HG02852 (cell line): ENCODE data around the gene AKAP10.
A peak's percentile ranks its signal among the peaks of the same experiment; 100 is the strongest.
"Not testable (repeated sequence)": the region's sequence is repeated elsewhere in the genome, so short reads cannot be mapped to it uniquely, and the experiment has no call there.

ENCODE experiments used
- ATAC-seq: cut with Tn5 transposase; IDR thresholded peaks from one replicate; pipeline ENCODE4 v1.9.1; 2021; ENCODE audit warnings: mild to moderate bottlenecking, moderate library complexity; ENCODE audit not compliant: unreplicated experiment

The AKAP10 gene

GRCh38 chr17:19873346-19873745 is 104.3 kb downstream of the AKAP10 start:
- no peak for ATAC-seq

- ATAC-seq = no peak
Measured at GRCh38 chr17:19868079-19868395, 109.6 kb downstream of the AKAP10 start.

- ATAC-seq = peak; percentile 55
Measured at GRCh38 chr17:19867329-19868078, 110.1 kb downstream of the AKAP10 start, which contains the start of gene ULK2. Gene ULK2, minus strand, starts transcription at chr17:19867936. Its CDS starts 519 bp downstream, at chr17:19867417.

- ATAC-seq = peak; percentile 55
Measured at GRCh38 chr17:19867079-19867328, 110.6 kb downstream of the AKAP10 start.

- no peak for ATAC-seq
Measured at GRCh38 chr17:19865021-19865420, 112.6 kb downstream of the AKAP10 start.

- not testable (repeated sequence) for ATAC-seq
Measured at GRCh38 chr17:19860647-19861177, 116.9 kb downstream of the AKAP10 start.

GRCh38 chr17:19857640-19858039 is 120.0 kb downstream of the AKAP10 start:
- no peak for ATAC-seq
